WTC11 (cell line): ENCODE measurements around the gene POLR3H. TPM values are rescaled to one million over a fixed set of nuclear protein-coding genes. Genes with fewer than 3 reads are reported as not detected.

Experiments
- ATAC-seq: fragments of 200-7000 bp; cut with Tn5 transposase; 2 replicates; pipeline ENCODE4 v1.10.0; 2021; ENCODE audit warnings: mild to moderate bottlenecking, moderate library complexity
- CTCF ChIA-PET: fragments of 300-600 bp; sonication (Branson Sonifier 250); formaldehyde crosslinking; loops from one replicate; lab custom pipeline; 2021; ENCODE audit warnings: antibody characterized with exemption; lab: Charles Lee
- POLR2A ChIA-PET: fragments of 350-600 bp; sonication (Branson Sonifier 250); formaldehyde crosslinking; loops from one replicate; lab custom pipeline; 2021; ENCODE audit warnings: antibody characterized with exemption; lab: Charles Lee
- DNase-seq: peaks from one replicate; pipeline ENCODE4 v3.0.0; 2021; ENCODE audit warnings: low spot score
- H3K27ac Mint-ChIP-seq: 2 replicates; pipeline ENCODE4 v1.8.0; 2021; ENCODE audit warnings: mixed read lengths
- H3K27me3 Mint-ChIP-seq: 2 replicates; pipeline ENCODE4 v1.8.0; 2021; ENCODE audit warnings: low read depth, mild to moderate bottlenecking, moderate library complexity, mixed read lengths
- H3K36me3 Mint-ChIP-seq: 2 replicates; pipeline ENCODE4 v1.8.0; 2021; ENCODE audit warnings: mixed read lengths
- H3K4me1 Mint-ChIP-seq: 2 replicates; pipeline ENCODE4 v1.8.0; 2022; ENCODE audit warnings: mixed read lengths
- H3K4me3 Mint-ChIP-seq: 2 replicates; pipeline ENCODE4 v1.8.0; 2021; ENCODE audit warnings: mild to moderate bottlenecking, moderate library complexity, mixed read lengths
- H3K9me3 Mint-ChIP-seq: 2 replicates; pipeline ENCODE4 v1.8.0; 2021; ENCODE audit warnings: mixed read lengths
- ATF6 ChIP-seq: sonication (generic); formaldehyde crosslinking; IDR thresholded peaks from 2 replicates; pipeline ENCODE4 v1.8.1; 2023; ENCODE audit warnings: mild to moderate bottlenecking, missing genetic modification reagents
- CBFB ChIP-seq: sonication (generic); formaldehyde crosslinking; IDR thresholded peaks from 2 replicates; pipeline ENCODE4 v1.8.1; 2022; ENCODE audit warnings: mild to moderate bottlenecking, low read depth, missing genetic modification reagents
- ELF4 ChIP-seq: sonication (generic); formaldehyde crosslinking; IDR thresholded peaks from 2 replicates; pipeline ENCODE4 v1.8.1; 2022; ENCODE audit warnings: low read depth, mild to moderate bottlenecking, moderate library complexity, missing genetic modification reagents
- GRHL2 ChIP-seq: fragments of 250-450 bp; sonication (Bioruptor Pico); IDR thresholded peaks from 2 replicates; pipeline ENCODE4 v1.8.0; 2022; ENCODE audit warnings: mild to moderate bottlenecking, moderate library complexity; ENCODE audit not compliant: insufficient replicate concordance, severe bottlenecking
- MLX ChIP-seq: sonication (generic); formaldehyde crosslinking; IDR thresholded peaks from 2 replicates; pipeline ENCODE4 v1.8.1; 2023; ENCODE audit warnings: mild to moderate bottlenecking, missing genetic modification reagents, moderate library complexity
- MYBL2 ChIP-seq: sonication (generic); formaldehyde crosslinking; IDR thresholded peaks from 2 replicates; pipeline ENCODE4 v1.8.1; 2023; ENCODE audit warnings: mild to moderate bottlenecking, moderate library complexity, missing genetic modification reagents
- OVOL2 ChIP-seq: fragments of 250-450 bp; sonication (Bioruptor Pico); IDR thresholded peaks from 2 replicates; pipeline ENCODE4 v1.9.0; 2021; ENCODE audit warnings: mild to moderate bottlenecking, borderline replicate concordance
- SP1 ChIP-seq: sonication (generic); formaldehyde crosslinking; conservative IDR thresholded peaks from 2 replicates; pipeline ENCODE4 v1.8.1; 2022; ENCODE audit warnings: missing genetic modification reagents
- TEAD1 ChIP-seq: sonication (generic); formaldehyde crosslinking; IDR thresholded peaks from 2 replicates; pipeline ENCODE4 v1.8.0; 2022; ENCODE audit warnings: mild to moderate bottlenecking, missing genetic modification reagents
- USF2 ChIP-seq: sonication (generic); formaldehyde crosslinking; IDR thresholded peaks from 2 replicates; pipeline ENCODE4 v1.8.1; 2023; ENCODE audit warnings: mild to moderate bottlenecking, missing genetic modification reagents, moderate library complexity
- ZNF425 ChIP-seq: fragments of 250-450 bp; sonication (Bioruptor Pico); conservative IDR thresholded peaks from 2 replicates; pipeline ENCODE4 v1.9.0; 2021; ENCODE audit warnings: mild to moderate bottlenecking
- ZNF532 ChIP-seq: fragments of 250-450 bp; sonication (Bioruptor Pico); IDR thresholded peaks from 2 replicates; pipeline ENCODE4 v1.9.0; 2021; ENCODE audit warnings: mild to moderate bottlenecking, borderline replicate concordance
- total RNA-seq: library from RNA; stranded (reverse); gene quantifications from 3 replicates; pipeline ENCODE4 v1.2.3, GENCODE V29; 2021

POLR3H gene
- total RNA-seq, 1 experiment from 2014 or later, result 28.8 TPM

- TF ChIP-seq ZNF532 (CRISPR knock-in tag), result no peak
- 0 out of 2 replicates have a peak, but pooled peaks have one; percentile 28 for TF ChIP-seq CBFB (CRISPR knock-in tag)
- no peak for TF ChIP-seq MLX
- TF ChIP-seq SP1 (CRISPR knock-in tag), result peak; percentile 81
- no peak for TF ChIP-seq USF2 (CRISPR knock-in tag)
- TF ChIP-seq, all 79 proteins: peak for 12
Measured at GRCh38 chr22:41512421-41513194, 31.7 kb downstream of the POLR3H start (continued).

- H3K27me3 Mint-ChIP-seq, result no peaks in the 10 kb centered on the region
- TF ChIP-seq ELF4 (CRISPR knock-in tag) (no peak), OVOL2 (no peak), ATF6 (CRISPR knock-in tag) (no peak), ZNF425 (CRISPR knock-in tag) (no peak), MYBL2 (no peak), TEAD1 (no peak), GRHL2 (CRISPR knock-in tag) (no peak)
- H3K4me3 Mint-ChIP-seq, result no peak overlapping the region
- H3K9me3 Mint-ChIP-seq, result no peaks in the 10 kb centered on the region
- ChIA-PET CTCF (interaction anchor here (2.1 kb wide), 1 partner anchor 15 kb away, joined by 12 read pairs; no protein-coding TSS in a partner anchor), POLR2A (no interaction called here)
- DNase-seq (no peak), ATAC-seq (no peak)
- peaks cover 28% of the 10 kb centered on the region; the same call in 1 of the 2 replicates for H3K36me3 Mint-ChIP-seq
- peaks cover 22% of the 10 kb centered on the region for H3K4me1 Mint-ChIP-seq
- H3K27ac Mint-ChIP-seq, result no peak overlapping the region
Measured at GRCh38 chr22:41511521-41511968, 32.7 kb downstream of the POLR3H start.
